Astrocyte of the hippocampus (primary cell): ENCODE measurements around the gene ETDC.
"Not testable (repeated sequence)": the region's sequence is repeated elsewhere in the genome, so short reads cannot be mapped to it uniquely, and the experiment has no call there.

Experiments
- DNase-seq: peaks from one replicate; pipeline ENCODE4 v3.0.0; 2011; ENCODE audit warnings: low read depth, low spot score

Gene ETDC

GRCh38 chrX:135309430-135309923, at the start of gene ETDC:
Gene ETDC (plus strand): TSS chrX:135309480. CDS start chrX:135309480, 0 bp downstream.
- no peak for DNase-seq

DNA sequence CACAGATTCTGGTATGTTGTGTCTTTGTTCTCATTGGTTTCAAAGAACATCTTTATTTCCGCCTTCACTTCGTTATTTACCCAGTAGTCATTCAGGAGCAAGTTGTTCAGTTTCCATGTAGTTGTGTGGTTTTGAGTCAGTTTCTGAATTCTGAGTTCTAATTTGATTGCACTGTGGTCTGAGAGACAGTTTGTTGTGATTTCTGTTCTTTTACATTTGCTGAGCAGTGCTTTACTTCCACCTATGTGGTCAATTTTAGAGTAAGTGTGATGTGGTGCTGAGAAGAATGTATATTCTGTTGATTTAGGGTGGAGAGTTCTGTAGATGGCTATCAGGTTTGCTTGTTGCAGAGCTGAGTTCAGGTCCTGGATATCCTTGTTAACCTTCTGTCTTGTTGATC, 48.3 kb upstream of the ETDC start:
- not testable (repeated sequence) for DNase-seq

DNA sequence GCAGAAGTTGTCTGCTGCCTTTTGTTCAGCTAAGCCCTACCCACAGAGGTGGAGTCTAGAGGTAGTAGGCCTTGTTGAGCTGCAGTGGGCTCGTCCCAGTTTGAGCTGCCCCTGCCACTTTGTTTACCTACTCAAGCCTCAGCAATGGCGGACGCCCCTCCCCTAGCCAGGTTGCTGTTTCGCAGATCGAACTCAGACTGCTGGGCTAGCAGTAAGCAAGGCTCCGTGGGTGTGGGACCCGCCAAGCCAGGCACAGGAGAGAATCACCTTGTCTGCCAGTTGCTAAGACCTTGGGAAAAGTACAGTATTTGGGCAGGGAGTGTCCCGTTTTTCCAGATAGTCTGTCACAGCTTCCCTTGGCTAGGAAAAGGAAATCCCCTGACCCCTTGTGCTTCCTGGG, 45.9 kb upstream of the ETDC start:
- DNase-seq = not testable (repeated sequence)

- DNase-seq = no peak
These were observed 45.1 kb upstream of the ETDC start for GRCh38 chrX:135264206-135264605.

GRCh38 chrX:135273162-135273561, 36.1 kb upstream of the ETDC start:
- no peak for DNase-seq

DNA sequence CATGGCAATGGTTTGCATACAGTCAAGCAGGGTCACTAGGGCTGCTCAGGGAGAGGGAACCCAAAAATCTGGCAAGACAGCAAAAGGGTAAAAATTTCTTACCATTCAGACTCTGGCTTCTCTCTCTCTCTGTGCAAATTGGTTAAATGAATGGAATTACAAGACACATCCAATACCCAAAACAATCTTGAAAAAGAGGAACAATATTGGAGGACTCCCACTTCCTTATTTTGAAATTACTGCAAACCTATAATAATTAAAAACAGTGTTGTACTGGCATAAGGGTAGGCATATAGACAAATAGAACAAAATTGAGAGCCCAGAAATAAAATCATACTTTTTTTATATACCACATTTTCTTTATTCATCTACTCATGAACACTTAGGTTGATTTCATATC, 33.3 kb upstream of the ETDC start:
- no peak for DNase-seq

DNA sequence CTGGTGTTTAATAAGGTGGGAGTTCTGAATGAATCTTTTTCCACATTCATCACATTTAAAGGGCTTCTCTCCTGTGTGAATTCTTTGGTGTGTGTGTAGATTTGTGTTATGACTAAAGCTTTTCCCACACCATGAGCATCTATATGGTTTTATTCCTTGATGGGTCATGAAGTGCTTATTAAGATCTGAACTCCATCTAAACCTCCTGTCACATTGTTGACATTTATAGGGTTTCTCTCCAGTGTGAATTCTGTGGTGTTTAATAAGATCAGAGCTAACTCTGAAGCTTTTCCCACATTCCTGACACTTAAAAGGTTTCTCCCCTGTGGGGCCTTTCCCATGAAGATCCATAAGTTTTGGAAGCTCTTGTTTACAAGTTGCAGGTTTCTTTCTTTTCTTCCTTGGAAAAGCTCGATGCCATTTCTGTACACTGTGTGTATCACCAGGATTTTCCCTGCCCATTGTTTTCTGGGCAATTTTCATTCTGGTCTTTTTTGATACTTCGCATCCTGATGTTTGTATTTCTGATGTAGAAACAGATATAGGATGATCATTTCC, 21.9 kb upstream of the ETDC start:
- DNase-seq = no peak

- peak; percentile 66 for DNase-seq
These were observed 13.9 kb upstream of the ETDC start for GRCh38 chrX:135295238-135295943.

GRCh38 chrX:135295944-135296305, 13.4 kb upstream of the ETDC start:
- no peak for DNase-seq

GRCh38 chrX:135302269-135302873, 6.9 kb upstream of the ETDC start:
- DNase-seq = no peak

- DNase-seq = no peak
These were observed 4.5 kb upstream of the ETDC start for GRCh38 chrX:135304741-135305140.

- DNase-seq = no peak
These were observed 2.1 kb upstream of the ETDC start for GRCh38 chrX:135307171-135307570.

DNA sequence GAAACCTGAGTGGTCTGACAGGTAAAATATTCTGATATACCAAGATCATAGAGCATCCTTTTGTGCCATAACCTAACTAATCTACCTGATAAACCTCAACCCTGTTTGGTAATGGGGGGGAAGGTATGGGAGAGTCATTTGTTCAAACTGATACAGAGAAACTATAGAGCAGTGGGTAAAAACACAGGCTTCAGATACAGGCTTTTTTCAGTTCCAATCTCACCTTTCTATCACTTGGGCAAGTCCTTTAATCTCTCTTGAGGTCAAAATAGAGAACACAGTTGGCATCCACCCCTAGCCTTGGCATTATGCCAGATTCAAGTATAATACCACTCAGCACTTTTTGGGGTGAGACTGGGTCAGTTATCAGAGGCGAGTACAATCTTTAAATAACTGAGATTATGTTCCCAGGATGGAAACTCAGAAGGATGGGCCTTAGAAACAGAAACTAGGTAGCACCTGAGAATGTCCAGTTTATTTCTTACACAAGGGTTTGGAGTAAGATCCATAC, 880 bp upstream of the ETDC start:
- DNase-seq = no peak

GRCh38 chrX:135315864-135316263, 6.6 kb downstream of the ETDC start:
- DNase-seq = no peak

DNA sequence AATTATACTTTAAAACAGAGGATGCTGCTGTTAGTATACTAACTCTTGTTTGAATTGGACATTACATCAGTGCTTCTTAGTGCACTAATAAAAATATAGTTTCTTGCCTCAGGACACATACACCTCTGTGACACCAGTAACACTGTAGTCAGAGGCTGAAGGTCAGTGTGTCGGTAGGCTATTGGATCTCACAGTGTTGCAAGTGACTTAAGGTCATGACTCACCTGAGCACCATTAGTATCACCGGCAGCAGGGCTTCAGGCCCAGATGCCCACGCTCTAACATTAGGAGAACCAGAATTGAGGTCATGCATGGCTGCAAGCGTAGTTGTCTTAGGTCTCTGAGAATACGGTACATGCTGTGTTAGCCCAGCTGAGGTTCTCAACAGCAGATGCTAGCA, 15.2 kb downstream of the ETDC start:
- no peak for DNase-seq

- not testable (repeated sequence) for DNase-seq
These were observed 15.9 kb downstream of the ETDC start for GRCh38 chrX:135325036-135325818.

GRCh38 chrX:135327299-135327698, 18.0 kb downstream of the ETDC start:
- DNase-seq = peak; percentile 71

DNA sequence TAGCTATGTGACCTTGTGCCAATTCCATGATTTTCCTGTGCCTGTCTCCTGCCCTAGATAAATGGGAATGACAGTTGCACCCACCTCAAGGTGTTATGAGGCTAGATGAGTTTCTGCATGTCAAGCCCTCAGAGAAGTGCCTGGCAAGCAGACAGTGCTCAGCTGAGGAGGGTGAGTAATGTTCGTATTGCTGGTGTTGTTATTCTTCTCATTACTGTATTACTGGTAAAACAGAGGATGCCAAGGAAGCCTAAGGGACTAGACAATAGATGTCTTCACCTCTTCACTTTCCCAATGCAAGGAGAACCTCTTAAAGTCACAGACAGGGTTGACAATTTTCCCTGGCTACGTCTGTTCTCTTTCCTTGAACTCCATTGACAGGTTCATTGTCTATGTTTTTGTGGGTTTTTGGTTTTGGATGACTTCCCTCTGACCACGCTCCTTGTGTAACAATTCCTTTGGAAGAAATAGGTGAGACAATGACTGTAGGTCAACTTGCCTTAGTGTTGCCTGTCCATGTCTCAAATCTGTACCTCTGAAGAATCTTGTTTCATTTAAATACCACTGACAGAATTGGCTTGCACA, 19.2 kb downstream of the ETDC start:
- peak; percentile 10 for DNase-seq

- DNase-seq = no peak
These were observed 21.4 kb downstream of the ETDC start for GRCh38 chrX:135330706-135331105.

DNA sequence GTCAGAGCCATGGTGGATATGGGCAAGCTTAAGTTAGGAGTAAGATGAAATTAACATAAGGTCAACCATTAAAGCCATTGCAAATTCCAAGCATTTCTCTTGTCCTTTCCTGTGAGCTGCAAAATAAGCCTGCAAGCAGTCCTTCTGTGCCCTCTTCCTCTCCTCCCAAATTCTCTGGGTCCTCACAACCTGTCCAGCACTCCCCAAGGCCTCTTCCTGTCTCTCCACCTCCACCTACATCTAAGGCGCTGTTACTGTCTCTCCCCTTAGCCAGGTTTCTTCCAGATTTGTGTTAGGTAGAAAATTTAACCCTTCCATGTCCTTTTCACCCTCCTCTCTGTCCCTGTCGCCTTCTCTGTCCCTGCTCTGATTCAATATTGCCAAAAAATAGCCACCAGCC, 22.2 kb downstream of the ETDC start:
- DNase-seq = no peak

- no peak for DNase-seq
These were observed 31.6 kb downstream of the ETDC start for GRCh38 chrX:135340831-135341230.
